ENCODE data around the gene RAP1GAP2. TPM values are rescaled to one million over a fixed set of nuclear protein-coding genes. Genes with fewer than 3 reads are reported as not detected.
A peak's percentile ranks its signal among the peaks of the same experiment; 100 is the strongest.
"Not testable (repeated sequence)": the region's sequence is repeated elsewhere in the genome, so short reads cannot be mapped to it uniquely, and the experiment has no call there.

Gene RAP1GAP2
- total and polyA plus RNA-seq, 2 experiments from 2014 or later, result 0.74 to 3.8 TPM

DNA sequence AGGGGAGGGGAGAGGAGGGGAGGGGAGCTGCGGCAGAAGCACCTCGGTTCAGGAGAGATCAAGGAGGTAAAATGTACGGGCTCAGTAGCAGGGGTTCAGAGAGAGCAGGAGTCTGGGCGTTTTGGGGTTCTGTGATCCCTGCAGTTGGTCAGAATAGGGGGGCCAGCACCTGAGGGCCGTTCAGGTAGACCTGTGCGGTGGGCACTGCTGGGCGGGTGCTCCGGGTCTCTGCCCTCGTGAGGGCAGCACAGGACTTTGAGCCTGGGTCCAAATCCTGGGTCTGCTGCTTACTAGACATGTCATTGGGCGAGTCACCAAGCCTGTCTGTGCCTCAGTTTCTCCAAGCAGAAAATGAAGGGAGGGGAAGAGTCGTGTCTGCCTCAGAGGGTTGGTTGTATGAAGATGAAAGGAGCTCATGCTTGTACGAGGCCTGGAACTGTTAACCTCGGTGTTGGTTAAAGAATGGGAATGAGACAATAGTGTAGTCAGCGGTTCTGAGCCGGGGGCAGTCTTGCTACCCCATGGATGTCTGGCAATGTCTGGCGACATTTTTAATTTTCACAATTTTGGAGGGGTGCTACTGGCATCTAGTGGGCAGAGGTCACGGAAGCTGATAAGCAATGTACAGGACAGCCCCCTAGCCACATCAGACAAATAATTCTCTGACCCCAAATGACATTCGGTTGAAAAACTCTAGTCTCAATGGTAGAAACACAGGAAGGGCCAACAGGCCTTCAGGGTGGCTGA, 231.7 kb downstream of the RAP1GAP2 start:
- H3K4me2 ChIP-seq (ENCODE audit: unreplicated experiment), result no peak overlapping the region
- no peaks in the 10 kb centered on the region for H3K4me1 ChIP-seq (ENCODE audit: insufficient read depth)
- H3K36me3 ChIP-seq (ENCODE audit: low read depth), result no peaks in the 10 kb centered on the region
- H3K9me2 ChIP-seq (ENCODE audit: insufficient read depth), result no peaks in the 10 kb centered on the region
- no peak overlapping the region for H2AFZ ChIP-seq
- H3K9me3 ChIP-seq (ENCODE audit: low read depth), result no peaks in the 10 kb centered on the region
- 73 to 75% methylated on average over 14 to 18 of the region's 18 CpGs for WGBS, 2 experiments (ENCODE audit: low coverage in 1 of 2, low lambda C conversion rate in 2 of 2, missing lambda C conversion rate in 2 of 2)
- no peak for DNase-seq
- no peaks in the 10 kb centered on the region for H3K79me2 ChIP-seq (ENCODE audit: insufficient read depth)
- no peak overlapping the region for H3K27ac ChIP-seq
- no peaks in the 10 kb centered on the region for H4K20me1 ChIP-seq (ENCODE audit: insufficient read depth)
- TF ChIP-seq EZH2phosphoT487 (IDR thresholded peaks at IDR 0.05; ENCODE audit: insufficient read depth, low read depth) (no peak), EZH2 (IDR thresholded peaks at IDR 0.05; ENCODE audit: insufficient read depth, poor library complexity, severe bottlenecking) (no peak)
- no peak overlapping the region for H3K4me3 ChIP-seq
- no peaks in the 10 kb centered on the region for H3F3A ChIP-seq (ENCODE audit: insufficient read depth)
- H3K27me3 ChIP-seq (replicated peaks; ENCODE audit: insufficient read depth), result no peaks in the 10 kb centered on the region
- in situ Hi-C loops (cut with MboI), result loop anchor here (25.0 kb wide), 1 partner anchor 609 kb away; the partner anchor contains the start of genes CTNS and SHPK
- no peak overlapping the region for H3K9ac ChIP-seq

DNA sequence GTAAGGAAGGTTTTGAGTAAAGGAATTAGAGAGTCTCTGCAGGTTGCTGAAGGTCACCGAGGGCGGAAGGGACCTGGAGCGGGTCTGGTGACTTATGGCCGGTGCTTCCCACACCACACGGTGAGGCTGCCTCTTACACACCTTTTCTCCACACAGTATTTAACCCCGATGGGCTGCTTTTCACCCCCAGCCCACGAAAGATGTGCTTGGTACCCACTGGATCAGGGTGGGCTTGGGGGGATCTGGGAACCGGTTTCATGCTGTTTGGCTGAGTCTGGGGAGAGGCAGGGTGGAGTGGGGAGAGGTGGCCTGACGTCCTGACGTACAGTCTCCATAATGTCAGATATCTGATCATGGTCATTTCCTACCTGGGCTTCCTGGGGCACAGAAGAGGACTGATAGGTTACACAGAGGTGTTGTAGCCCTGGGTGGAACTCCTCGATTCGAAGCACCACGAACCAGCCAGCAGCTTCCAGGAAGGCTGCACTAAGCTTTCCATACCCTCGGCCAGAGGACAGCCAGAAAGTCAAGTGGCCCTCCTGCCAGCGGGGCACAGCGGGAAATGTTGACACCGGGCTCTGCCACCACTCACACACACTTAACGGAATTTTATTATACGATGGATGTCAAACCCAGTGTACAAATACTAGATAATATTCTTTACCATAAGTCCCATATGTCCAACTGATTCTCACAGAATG, 233.1 kb downstream of the RAP1GAP2 start:
- WGBS, 2 experiments (ENCODE audit: low coverage in 1 of 2, low lambda C conversion rate in 2 of 2, missing lambda C conversion rate in 2 of 2), result 87 to 92% methylated on average over 19 of the region's 19 CpGs
- Histone ChIP-seq H3K27me3 (replicated peaks; ENCODE audit: insufficient read depth) (no peaks in the 10 kb centered on the region), H3K4me3 (no peak overlapping the region), H3K9me2 (ENCODE audit: insufficient read depth) (no peaks in the 10 kb centered on the region), H3K27ac (no peak overlapping the region), H2AFZ (no peak overlapping the region), H3K9me3 (ENCODE audit: low read depth) (no peaks in the 10 kb centered on the region), H4K20me1 (ENCODE audit: insufficient read depth) (no peaks in the 10 kb centered on the region), H3K36me3 (ENCODE audit: low read depth) (no peaks in the 10 kb centered on the region), H3K4me2 (ENCODE audit: unreplicated experiment) (no peak overlapping the region), H3K79me2 (ENCODE audit: insufficient read depth) (no peaks in the 10 kb centered on the region), H3K4me1 (ENCODE audit: insufficient read depth) (no peaks in the 10 kb centered on the region), H3F3A (ENCODE audit: insufficient read depth) (no peaks in the 10 kb centered on the region), H3K9ac (no peak overlapping the region)
- in situ Hi-C loops (cut with MboI), result loop anchor here (25.0 kb wide), 1 partner anchor 608 kb away; the partner anchor contains the start of genes CTNS and SHPK
- TF ChIP-seq EZH2 (IDR thresholded peaks at IDR 0.05; ENCODE audit: insufficient read depth, poor library complexity, severe bottlenecking) (no peak), EZH2phosphoT487 (IDR thresholded peaks at IDR 0.05; ENCODE audit: insufficient read depth, low read depth) (no peak)
- no peak for DNase-seq

DNA sequence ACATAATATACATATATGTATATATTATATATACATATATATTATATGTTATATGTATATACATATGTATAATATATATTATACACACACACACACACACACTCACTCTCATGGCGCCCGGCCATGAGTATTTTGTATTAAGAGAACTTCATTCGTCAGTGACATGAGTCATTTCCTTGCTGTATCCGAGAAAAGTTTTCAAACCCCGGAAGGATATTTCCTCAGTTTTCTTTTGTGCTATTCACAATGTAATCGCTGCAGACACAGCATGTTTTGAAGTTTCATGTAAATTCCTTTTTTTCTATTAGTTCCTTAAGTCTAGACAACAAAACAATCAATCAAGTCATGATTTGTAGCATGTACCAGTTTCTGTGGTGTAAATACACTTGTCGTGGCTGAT, 233.9 kb downstream of the RAP1GAP2 start:
- Histone ChIP-seq H3K9ac (no peak overlapping the region), H3K9me3 (ENCODE audit: low read depth) (no peaks in the 10 kb centered on the region), H2AFZ (0 out of 2 replicates have a peak overlapping the region, but pooled peaks have one; percentile 38), H3K36me3 (ENCODE audit: low read depth) (no peaks in the 10 kb centered on the region), H3K4me2 (ENCODE audit: unreplicated experiment) (peak overlapping the region; percentile 16), H3K79me2 (ENCODE audit: insufficient read depth) (no peaks in the 10 kb centered on the region), H3K4me1 (ENCODE audit: insufficient read depth) (no peaks in the 10 kb centered on the region), H3F3A (ENCODE audit: insufficient read depth) (no peaks in the 10 kb centered on the region), H4K20me1 (ENCODE audit: insufficient read depth) (no peaks in the 10 kb centered on the region), H3K27ac (no peak overlapping the region), H3K27me3 (replicated peaks; ENCODE audit: insufficient read depth) (no peaks in the 10 kb centered on the region), H3K4me3 (no peak overlapping the region), H3K9me2 (ENCODE audit: insufficient read depth) (no peaks in the 10 kb centered on the region)
- peak; percentile 83 for DNase-seq
- TF ChIP-seq EZH2 (IDR thresholded peaks at IDR 0.05; ENCODE audit: insufficient read depth, poor library complexity, severe bottlenecking), result no peak
- TF ChIP-seq EZH2phosphoT487 (IDR thresholded peaks at IDR 0.05; ENCODE audit: insufficient read depth, low read depth), result no peak
- WGBS, 2 experiments (ENCODE audit: low coverage in 1 of 2, low lambda C conversion rate in 2 of 2, missing lambda C conversion rate in 2 of 2), result 37 to 39% methylated on average over 7 of the region's 7 CpGs
- in situ Hi-C loops (cut with MboI), result loop anchor here (25.0 kb wide), 1 partner anchor 607 kb away; the partner anchor contains the start of genes CTNS and SHPK

DNA sequence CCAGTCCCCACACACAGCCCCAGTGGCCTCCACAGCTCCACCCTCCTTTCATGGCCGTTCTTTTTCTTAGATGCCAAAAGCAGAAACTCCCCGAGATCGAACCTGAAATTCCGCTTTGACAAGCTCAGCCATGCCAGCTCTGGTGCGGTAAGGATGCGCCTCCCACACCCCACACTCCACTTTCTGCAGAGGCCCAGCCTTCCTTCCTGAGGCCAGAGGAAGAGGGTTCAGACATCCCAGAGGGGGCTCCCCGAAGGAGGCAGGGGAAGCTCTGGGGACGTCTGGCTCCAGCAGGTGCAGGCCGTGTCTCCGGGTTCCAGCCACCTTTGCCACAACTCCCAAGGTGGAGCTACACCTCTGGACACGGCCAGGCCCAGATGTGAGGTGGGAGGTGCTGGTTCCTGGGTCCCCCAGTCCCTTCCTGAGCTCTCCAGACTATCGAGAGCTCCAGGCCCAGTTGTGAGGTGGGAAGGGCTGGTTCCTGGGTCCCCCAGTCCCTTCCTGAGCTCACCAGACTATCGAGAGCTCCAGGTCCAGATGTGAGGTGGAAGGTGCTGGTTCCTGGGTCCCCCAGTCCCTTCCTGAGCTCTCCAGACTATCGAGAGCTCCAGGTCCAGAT, 234.7 kb downstream of the RAP1GAP2 start:
- not testable (repeated sequence) for H3F3A ChIP-seq (ENCODE audit: insufficient read depth); H4K20me1 ChIP-seq (ENCODE audit: insufficient read depth); H3K79me2 ChIP-seq (ENCODE audit: insufficient read depth); H3K4me2 ChIP-seq (ENCODE audit: unreplicated experiment); H3K4me3 ChIP-seq; H3K36me3 ChIP-seq (ENCODE audit: low read depth); H3K9me2 ChIP-seq (ENCODE audit: insufficient read depth); H3K27me3 ChIP-seq (replicated peaks; ENCODE audit: insufficient read depth); H3K9ac ChIP-seq; H3K27ac ChIP-seq; H3K4me1 ChIP-seq (ENCODE audit: insufficient read depth); H2AFZ ChIP-seq; DNase-seq; H3K9me3 ChIP-seq (ENCODE audit: low read depth)
- WGBS, 2 experiments (ENCODE audit: low coverage in 1 of 2, low lambda C conversion rate in 2 of 2, missing lambda C conversion rate in 2 of 2), result 93% methylated on average over 13 to 14 of the region's 14 CpGs
- in situ Hi-C loops (cut with MboI), result loop anchor here (25.0 kb wide), 1 partner anchor 606 kb away; the partner anchor contains the start of genes CTNS and SHPK
